Measurements from ENCODE around the gene RPS15A.
A peak's percentile ranks its signal among the peaks of the same experiment; 100 is the strongest.
"Not testable (repeated sequence)": the region's sequence is repeated elsewhere in the genome, so short reads cannot be mapped to it uniquely, and the experiment has no call there.

The RPS15A gene

DNA sequence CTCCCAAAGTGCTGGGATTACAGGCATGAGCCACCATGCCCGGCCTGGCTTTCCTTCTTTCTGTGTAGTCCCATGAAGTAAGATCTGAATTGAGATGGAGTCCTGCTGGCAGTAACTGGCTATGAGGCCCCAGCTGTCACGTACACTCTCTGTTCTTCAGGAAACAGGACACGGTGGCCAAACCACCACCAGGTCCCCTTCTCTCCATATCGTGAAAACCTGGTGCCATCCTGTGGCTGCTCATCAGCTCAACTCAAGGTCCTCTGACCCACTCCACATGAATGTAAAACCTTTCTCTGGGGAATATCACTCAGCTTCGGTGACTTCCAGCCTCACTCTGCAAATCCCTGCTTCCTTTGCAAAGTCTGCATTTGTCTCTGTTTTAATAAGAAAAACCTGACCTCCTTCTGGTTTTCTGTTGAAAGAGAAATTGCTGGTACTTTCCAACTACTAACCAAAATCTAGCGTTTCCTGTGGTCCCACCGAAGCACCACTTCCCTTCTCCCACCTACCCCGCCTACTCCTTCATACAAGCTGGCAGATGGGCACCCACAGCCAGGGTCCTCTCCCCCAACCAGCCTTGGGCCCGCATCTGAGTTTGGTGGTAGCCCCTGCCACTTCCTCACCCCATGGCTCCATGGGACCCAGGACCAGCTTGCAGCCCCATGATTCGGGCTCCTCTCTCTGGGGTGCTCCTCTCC, 32.0 kb downstream of the RPS15A start:
- H3K27me3 Mint-ChIP-seq (ENCODE audit: low read depth); H3K36me3 Mint-ChIP-seq (ENCODE audit: low read depth); DNase-seq (ENCODE audit: low spot score); H3K9me3 Mint-ChIP-seq: not testable (repeated sequence)
- H3K27ac Mint-ChIP-seq, result peak overlapping the region; percentile 62
- peaks cover 21% of the 10 kb centered on the region for H3K4me1 Mint-ChIP-seq (ENCODE audit: low read depth)
- peak overlapping the region; percentile 32 for H3K4me3 Mint-ChIP-seq

DNA sequence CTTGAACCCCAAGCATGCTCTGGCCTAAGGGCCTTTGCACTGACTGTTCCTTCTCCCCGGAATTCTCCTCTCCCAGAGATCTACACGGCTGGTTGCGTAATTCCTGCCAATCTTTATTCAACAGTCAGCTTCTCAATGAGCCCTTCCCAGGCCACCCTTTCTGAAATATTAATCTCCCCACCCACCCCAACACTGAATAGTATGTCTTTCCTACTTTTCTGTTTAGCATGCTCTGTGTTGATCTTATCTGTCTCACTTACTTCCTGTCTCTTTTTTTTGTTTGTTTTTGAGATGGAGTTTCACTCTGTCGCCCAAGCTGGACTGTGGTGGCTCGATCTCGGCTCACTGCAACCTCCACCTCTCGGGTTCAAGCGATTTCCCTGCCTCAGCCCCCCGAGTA, 33.5 kb downstream of the RPS15A start:
- H3K27ac Mint-ChIP-seq, result peak overlapping the region; percentile 83
- peaks cover 21% of the 10 kb centered on the region for H3K4me1 Mint-ChIP-seq (ENCODE audit: low read depth)
- H3K4me3 Mint-ChIP-seq, result peak overlapping the region; percentile 74
- H3K9me3 Mint-ChIP-seq; DNase-seq (ENCODE audit: low spot score); H3K36me3 Mint-ChIP-seq (ENCODE audit: low read depth); H3K27me3 Mint-ChIP-seq (ENCODE audit: low read depth): not testable (repeated sequence)

DNA sequence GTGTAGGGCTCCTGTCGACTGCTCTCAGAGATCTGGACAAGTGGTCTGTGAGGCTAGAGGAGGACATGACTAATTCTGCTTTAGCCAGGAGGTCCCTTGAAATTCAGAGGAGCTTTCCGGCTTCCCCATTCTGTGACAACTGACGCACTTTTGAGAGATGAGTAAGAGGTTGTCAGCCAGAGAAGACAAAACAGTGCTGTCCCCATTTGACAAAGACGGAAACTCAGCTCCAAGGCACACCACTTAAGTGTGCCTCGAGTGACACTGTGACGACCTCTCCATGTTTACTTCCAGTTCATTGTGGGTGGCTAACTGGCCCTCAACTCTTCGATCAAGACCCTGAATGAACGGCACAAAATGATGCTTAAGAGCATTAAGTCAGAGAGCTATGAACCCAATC, 47.3 kb downstream of the RPS15A start:
- H3K4me3 Mint-ChIP-seq; H3K9me3 Mint-ChIP-seq; H3K27ac Mint-ChIP-seq; H3K4me1 Mint-ChIP-seq (ENCODE audit: low read depth); H3K36me3 Mint-ChIP-seq (ENCODE audit: low read depth); DNase-seq (ENCODE audit: low spot score); H3K27me3 Mint-ChIP-seq (ENCODE audit: low read depth): not testable (repeated sequence)

DNA sequence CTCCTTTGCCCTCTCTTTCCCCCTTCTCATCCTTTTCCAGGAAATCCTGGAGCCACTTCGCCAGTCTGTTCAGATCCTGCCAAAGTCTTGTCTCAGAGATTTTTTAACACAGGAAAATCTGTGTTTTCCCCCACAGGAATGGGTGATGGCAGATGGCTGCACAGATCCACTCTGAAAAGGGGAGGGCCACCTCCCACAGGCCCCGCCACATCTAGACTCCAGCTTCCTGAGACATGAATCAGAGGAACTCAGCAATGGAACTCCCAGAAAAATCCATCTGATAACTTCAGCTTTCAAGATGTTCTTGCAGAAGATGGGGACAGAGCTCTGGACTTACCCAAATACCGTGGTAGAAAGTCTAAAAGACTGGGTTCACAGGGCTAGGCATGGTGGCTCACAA, 50.1 kb downstream of the RPS15A start:
- not testable (repeated sequence) for H3K27me3 Mint-ChIP-seq (ENCODE audit: low read depth); H3K36me3 Mint-ChIP-seq (ENCODE audit: low read depth); H3K4me1 Mint-ChIP-seq (ENCODE audit: low read depth); H3K27ac Mint-ChIP-seq; H3K9me3 Mint-ChIP-seq; H3K4me3 Mint-ChIP-seq; DNase-seq (ENCODE audit: low spot score)

DNA sequence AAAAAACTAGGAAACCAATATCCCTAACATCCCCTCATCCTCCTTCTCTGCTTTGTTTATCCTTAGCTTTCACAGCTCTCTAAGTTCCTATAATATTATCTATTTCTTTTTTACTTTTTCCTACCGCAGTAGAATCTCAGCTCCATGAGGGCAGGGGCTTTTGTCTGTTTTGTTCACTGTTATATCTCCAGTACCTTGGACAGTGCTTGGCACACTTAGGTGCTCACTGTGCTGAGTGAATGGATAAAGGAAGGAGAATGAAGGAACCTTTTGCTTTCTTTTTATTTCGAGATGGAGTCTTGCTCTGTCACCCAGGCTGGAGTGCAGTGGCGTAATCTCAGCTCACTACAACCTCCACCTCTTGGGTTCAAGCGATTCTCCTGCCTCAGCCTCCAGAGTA, 51.4 kb downstream of the RPS15A start:
- not testable (repeated sequence) for H3K4me3 Mint-ChIP-seq; H3K4me1 Mint-ChIP-seq (ENCODE audit: low read depth); H3K27me3 Mint-ChIP-seq (ENCODE audit: low read depth); H3K27ac Mint-ChIP-seq; DNase-seq (ENCODE audit: low spot score); H3K9me3 Mint-ChIP-seq; H3K36me3 Mint-ChIP-seq (ENCODE audit: low read depth)

DNA sequence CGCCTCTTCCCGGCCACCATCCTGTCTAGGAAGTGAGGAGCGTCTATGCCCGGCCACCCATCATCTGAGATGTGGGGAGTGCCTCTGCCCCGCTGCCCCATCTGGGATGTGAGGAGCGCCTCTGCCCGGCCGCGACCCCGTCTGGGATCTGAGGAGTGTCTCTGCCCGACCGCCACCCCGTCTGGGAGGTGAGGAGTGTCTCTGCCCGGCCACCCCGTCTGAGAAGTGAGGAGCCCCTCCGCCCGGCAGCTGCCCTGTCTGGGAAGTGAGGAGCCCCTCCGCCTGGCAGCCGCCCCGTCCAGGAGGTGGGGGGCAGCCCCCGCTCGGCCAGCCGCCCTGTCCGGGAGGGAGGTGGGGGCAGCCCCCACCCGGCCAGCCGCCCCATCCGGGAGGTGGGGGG, 55.9 kb downstream of the RPS15A start:
- not testable (repeated sequence) for H3K36me3 Mint-ChIP-seq (ENCODE audit: low read depth); H3K4me1 Mint-ChIP-seq (ENCODE audit: low read depth); H3K4me3 Mint-ChIP-seq; DNase-seq (ENCODE audit: low spot score); H3K27me3 Mint-ChIP-seq (ENCODE audit: low read depth); H3K27ac Mint-ChIP-seq; H3K9me3 Mint-ChIP-seq
